Measurements from ENCODE around the gene JUNB.

Gene JUNB

DNA sequence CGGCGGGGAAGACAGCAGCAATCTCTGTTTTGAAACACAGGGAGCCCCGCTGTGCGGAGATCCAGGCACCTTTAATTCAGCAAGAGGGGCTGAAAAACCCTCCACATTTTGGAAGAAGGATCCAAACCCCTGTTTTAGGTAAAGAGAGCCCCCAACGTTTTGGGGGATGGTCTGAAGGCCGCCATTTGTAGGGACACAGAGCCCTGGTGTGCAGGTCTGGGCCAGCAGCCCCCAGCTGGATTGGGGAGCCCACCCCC is 12.5 kb upstream of the JUNB start:
- H2AFZ ChIP-seq (ENCODE audit: low read depth, low read length), result no peak overlapping the region
- H3K4me2 ChIP-seq (ENCODE audit: low read length, poor library complexity, severe bottlenecking), result peak overlapping the region; percentile 91
- peaks cover 38% of the 10 kb centered on the region for H3K4me1 ChIP-seq (ENCODE audit: control insufficient read depth, insufficient read depth, low read depth, low read length)
- peak overlapping the region; percentile 85 for H2BK5ac ChIP-seq (ENCODE audit: low read depth, low read length, poor library complexity, severe bottlenecking)
- peak overlapping the region in 1 of 2 experiments; percentile 83 for H3K4me3 ChIP-seq (ENCODE audit: insufficient read depth in 1 of 2, low read depth in 1 of 2, low read length in 2 of 2)
- H2BK120ac ChIP-seq (ENCODE audit: low read depth, low read length), result peak overlapping the region; percentile 87
- peaks cover 9% of the 10 kb centered on the region for H3K79me1 ChIP-seq (replicated peaks; ENCODE audit: low read length, poor library complexity, severe bottlenecking)
- H3K14ac ChIP-seq (ENCODE audit: low read length in 2 of 2), result no peak overlapping the region
- no peak for DNase-seq
- H3K9ac ChIP-seq (ENCODE audit: low read length), result peak overlapping the region; percentile 93
- no peaks in the 10 kb centered on the region for H3K27me3 ChIP-seq (ENCODE audit: control insufficient read depth in 1 of 2, insufficient read depth in 1 of 2, low read length in 2 of 2)
- peak overlapping the region; percentile 78 for H2AK5ac ChIP-seq (ENCODE audit: low read length, severe bottlenecking)
- peaks cover 4 to 5% of the 10 kb centered on the region in 2 experiments for H3K36me3 ChIP-seq (ENCODE audit: control insufficient read depth in 1 of 2, insufficient read depth in 2 of 2, low read depth in 1 of 2, low read length in 2 of 2)
- WGBS, result 18% methylated on average over 6 of the region's 6 CpGs
- peak overlapping the region; percentile 91 for H3K27ac ChIP-seq (ENCODE audit: low read length, poor library complexity, severe bottlenecking)
- peak overlapping the region; percentile 75 for H2BK15ac ChIP-seq (ENCODE audit: low read depth, poor library complexity, severe bottlenecking)
- H2BK12ac ChIP-seq (ENCODE audit: low read length in 2 of 2), result peak overlapping the region; percentile 20 to 51
- H3K23ac ChIP-seq (ENCODE audit: low read length in 2 of 2), result no peak overlapping the region
- no peaks in the 10 kb centered on the region for H3K9me3 ChIP-seq (ENCODE audit: control insufficient read depth, low read length)
- peak overlapping the region; percentile 97 for H4K8ac ChIP-seq (ENCODE audit: low read length)
- H3K4ac ChIP-seq (ENCODE audit: low read depth in 1 of 2, low read length in 2 of 2), result peak overlapping the region; percentile 85
- H3K18ac ChIP-seq (ENCODE audit: low read depth in 1 of 2, low read length in 2 of 2), result peak overlapping the region; percentile 88 to 95
- H4K91ac ChIP-seq (ENCODE audit: low read length), result peak overlapping the region; percentile 97

- Histone ChIP-seq H3K9ac (ENCODE audit: low read length) (peak overlapping the region; percentile 93), H3K14ac (ENCODE audit: low read length in 2 of 2) (peak overlapping the region in 1 of 2 experiments; percentile 53), H3K4ac (ENCODE audit: low read depth in 1 of 2, low read length in 2 of 2) (peak overlapping the region; percentile 85), H2BK5ac (ENCODE audit: low read depth, low read length, poor library complexity, severe bottlenecking) (peak overlapping the region; percentile 85), H4K8ac (ENCODE audit: low read length) (peak overlapping the region; percentile 97), H3K4me2 (ENCODE audit: low read length, poor library complexity, severe bottlenecking) (peak overlapping the region; percentile 91), H2BK120ac (ENCODE audit: low read depth, low read length) (peak overlapping the region; percentile 87), H3K18ac (ENCODE audit: low read depth in 1 of 2, low read length in 2 of 2) (peak overlapping the region; percentile 88 to 95), H2BK12ac (ENCODE audit: low read length in 2 of 2) (peak overlapping the region; percentile 93 to 96), H4K91ac (ENCODE audit: low read length) (peak overlapping the region; percentile 97), H3K4me3 (ENCODE audit: insufficient read depth in 1 of 2, low read depth in 1 of 2, low read length in 2 of 2) (peak overlapping the region in 1 of 2 experiments; percentile 83), H3K36me3 (ENCODE audit: control insufficient read depth in 1 of 2, insufficient read depth in 2 of 2, low read depth in 1 of 2, low read length in 2 of 2) (peaks cover 2 to 4% of the 10 kb centered on the region in 2 experiments), H3K4me1 (ENCODE audit: control insufficient read depth, insufficient read depth, low read depth, low read length) (peaks cover 44% of the 10 kb centered on the region), H3K9me3 (ENCODE audit: control insufficient read depth, low read length) (no peaks in the 10 kb centered on the region), H2BK15ac (ENCODE audit: low read depth, poor library complexity, severe bottlenecking) (peak overlapping the region; percentile 75), H3K27me3 (ENCODE audit: control insufficient read depth in 1 of 2, insufficient read depth in 1 of 2, low read length in 2 of 2) (no peaks in the 10 kb centered on the region), H3K79me1 (replicated peaks; ENCODE audit: low read length, poor library complexity, severe bottlenecking) (peaks cover 9% of the 10 kb centered on the region), H2AFZ (ENCODE audit: low read depth, low read length) (no peak overlapping the region), H3K27ac (ENCODE audit: low read length, poor library complexity, severe bottlenecking) (peak overlapping the region; percentile 91), H3K23ac (ENCODE audit: low read length in 2 of 2) (peak overlapping the region in 1 of 2 experiments; percentile 34), H2AK5ac (ENCODE audit: low read length, severe bottlenecking) (peak overlapping the region; percentile 78)
- WGBS, result 61% methylated on average over 11 of the region's 15 CpGs
- DNase-seq, result peak; percentile 93
These were observed 11.9 kb upstream of the JUNB start for GRCh38 chr19:12779162-12779993.

- peak overlapping the region; percentile 99 for H2BK12ac ChIP-seq (ENCODE audit: low read length in 2 of 2)
- H3K79me1 ChIP-seq (replicated peaks; ENCODE audit: low read length, poor library complexity, severe bottlenecking), result peaks cover 1% of the 10 kb centered on the region
- peak overlapping the region in 1 of 2 experiments; percentile 98 for H3K14ac ChIP-seq (ENCODE audit: low read length in 2 of 2)
- H3K18ac ChIP-seq (ENCODE audit: low read depth in 1 of 2, low read length in 2 of 2), result peak overlapping the region; percentile 95 to 98
- no peaks in the 10 kb centered on the region for H3K27me3 ChIP-seq (ENCODE audit: control insufficient read depth in 1 of 2, insufficient read depth in 1 of 2, low read length in 2 of 2)
- H4K8ac ChIP-seq (ENCODE audit: low read length), result peak overlapping the region; percentile 98
- DNase-seq, result no peak
- 34% methylated on average over 11 of the region's 12 CpGs for WGBS
- H2AK5ac ChIP-seq (ENCODE audit: low read length, severe bottlenecking), result peak overlapping the region; percentile 92
- H3K9ac ChIP-seq (ENCODE audit: low read length), result peak overlapping the region; percentile 86
- no peaks in the 10 kb centered on the region for H3K9me3 ChIP-seq (ENCODE audit: control insufficient read depth, low read length)
- H2AFZ ChIP-seq (ENCODE audit: low read depth, low read length), result no peak overlapping the region
- peak overlapping the region; percentile 83 for H2BK120ac ChIP-seq (ENCODE audit: low read depth, low read length)
- no peak overlapping the region for H2BK15ac ChIP-seq (ENCODE audit: low read depth, poor library complexity, severe bottlenecking)
- peak overlapping the region; percentile 91 for H3K4me2 ChIP-seq (ENCODE audit: low read length, poor library complexity, severe bottlenecking)
- peaks cover 50% of the 10 kb centered on the region for H3K4me1 ChIP-seq (ENCODE audit: control insufficient read depth, insufficient read depth, low read depth, low read length)
- H3K23ac ChIP-seq (ENCODE audit: low read length in 2 of 2), result peak overlapping the region in 1 of 2 experiments; percentile 46
- H3K36me3 ChIP-seq (ENCODE audit: control insufficient read depth in 1 of 2, insufficient read depth in 2 of 2, low read depth in 1 of 2, low read length in 2 of 2), result no peaks in the 10 kb centered on the region
- H3K4me3 ChIP-seq (ENCODE audit: insufficient read depth in 1 of 2, low read depth in 1 of 2, low read length in 2 of 2), result peak overlapping the region; percentile 57 to 74
- peak overlapping the region; percentile 64 to 95 for H3K4ac ChIP-seq (ENCODE audit: low read depth in 1 of 2, low read length in 2 of 2)
- H2BK5ac ChIP-seq (ENCODE audit: low read depth, low read length, poor library complexity, severe bottlenecking), result peak overlapping the region; percentile 40
- peak overlapping the region; percentile 99 for H4K91ac ChIP-seq (ENCODE audit: low read length)
- H3K27ac ChIP-seq (ENCODE audit: low read length, poor library complexity, severe bottlenecking), result peak overlapping the region; percentile 60
These were observed 9.2 kb upstream of the JUNB start for GRCh38 chr19:12782174-12782423.

DNA sequence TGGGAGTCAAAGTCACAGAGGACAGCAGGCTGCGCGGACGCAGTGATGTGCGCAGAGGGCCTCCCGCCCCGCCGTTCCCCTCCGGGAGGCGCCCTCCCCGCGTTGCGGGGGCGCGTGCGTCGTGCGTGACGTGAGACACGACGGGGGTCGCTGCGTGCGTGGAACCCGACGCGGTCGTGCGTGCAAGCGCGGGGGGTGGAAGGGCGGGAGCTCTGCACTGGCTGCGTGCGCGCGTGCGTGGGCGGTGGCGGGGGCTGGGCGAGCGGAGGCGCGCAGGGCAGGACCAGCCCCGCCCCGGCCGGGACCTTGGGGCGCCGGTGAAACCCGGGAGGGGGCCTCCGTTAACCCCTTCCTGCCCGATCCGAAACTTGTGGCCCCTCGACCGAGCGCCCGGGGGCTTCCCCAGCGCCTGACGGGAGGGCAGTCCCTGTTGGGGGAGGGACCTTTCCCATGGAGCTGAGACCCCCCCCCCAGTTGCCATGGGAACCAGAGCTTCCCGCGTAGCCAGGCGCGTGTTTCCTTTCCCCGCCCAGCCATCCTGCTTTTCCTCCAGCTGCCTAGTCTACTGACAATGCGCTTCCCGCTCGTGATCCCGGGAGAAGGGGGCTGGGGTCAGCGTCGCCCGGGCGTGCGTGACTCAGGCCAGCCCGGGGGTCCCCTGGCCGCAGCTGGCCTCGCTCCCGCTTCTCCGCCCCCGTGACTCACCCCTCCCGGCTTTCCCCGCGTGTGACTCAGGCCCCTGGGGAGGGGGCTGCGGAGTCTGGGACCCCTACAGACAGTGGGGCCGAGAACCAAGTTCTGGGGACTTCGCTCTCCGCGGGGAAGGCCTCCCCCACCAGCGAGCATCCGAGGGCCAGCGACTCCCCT is 8.6 kb upstream of the JUNB start:
- no peak overlapping the region for H2AFZ ChIP-seq (ENCODE audit: low read depth, low read length)
- peak overlapping the region; percentile 86 for H3K9ac ChIP-seq (ENCODE audit: low read length)
- H3K14ac ChIP-seq (ENCODE audit: low read length in 2 of 2), result peak overlapping the region in 1 of 2 experiments; percentile 98
- whole genome bisulfite sequencing, result under 1% methylated on average over 54 of the region's 88 CpGs
- peak overlapping the region in 1 of 2 experiments; percentile 2 for H3K23ac ChIP-seq (ENCODE audit: low read length in 2 of 2)
- peak overlapping the region; percentile 57 to 74 for H3K4me3 ChIP-seq (ENCODE audit: insufficient read depth in 1 of 2, low read depth in 1 of 2, low read length in 2 of 2)
- H4K8ac ChIP-seq (ENCODE audit: low read length), result peak overlapping the region; percentile 98
- peak overlapping the region; percentile 49 for H2AK5ac ChIP-seq (ENCODE audit: low read length, severe bottlenecking)
- H2BK12ac ChIP-seq (ENCODE audit: low read length in 2 of 2), result peak overlapping the region; percentile 94 to 99
- DNase-seq, result peak; percentile 96
- no peaks in the 10 kb centered on the region for H3K36me3 ChIP-seq (ENCODE audit: control insufficient read depth in 1 of 2, insufficient read depth in 2 of 2, low read depth in 1 of 2, low read length in 2 of 2)
- peak overlapping the region; percentile 89 to 95 for H3K4ac ChIP-seq (ENCODE audit: low read depth in 1 of 2, low read length in 2 of 2)
- no peaks in the 10 kb centered on the region for H3K27me3 ChIP-seq (ENCODE audit: control insufficient read depth in 1 of 2, insufficient read depth in 1 of 2, low read length in 2 of 2)
- H3K9me3 ChIP-seq (ENCODE audit: control insufficient read depth, low read length), result no peaks in the 10 kb centered on the region
- H3K18ac ChIP-seq (ENCODE audit: low read depth in 1 of 2, low read length in 2 of 2), result peak overlapping the region; percentile 95 to 98
- peaks cover 47% of the 10 kb centered on the region for H3K4me1 ChIP-seq (ENCODE audit: control insufficient read depth, insufficient read depth, low read depth, low read length)
- H3K4me2 ChIP-seq (ENCODE audit: low read length, poor library complexity, severe bottlenecking), result peak overlapping the region; percentile 91
- H4K91ac ChIP-seq (ENCODE audit: low read length), result peak overlapping the region; percentile 99
- H2BK120ac ChIP-seq (ENCODE audit: low read depth, low read length), result peak overlapping the region; percentile 83
- H2BK5ac ChIP-seq (ENCODE audit: low read depth, low read length, poor library complexity, severe bottlenecking), result peak overlapping the region; percentile 40
- H2BK15ac ChIP-seq (ENCODE audit: low read depth, poor library complexity, severe bottlenecking), result peak overlapping the region; percentile 60
- H3K27ac ChIP-seq (ENCODE audit: low read length, poor library complexity, severe bottlenecking), result peak overlapping the region; percentile 60
- peaks cover 1% of the 10 kb centered on the region for H3K79me1 ChIP-seq (replicated peaks; ENCODE audit: low read length, poor library complexity, severe bottlenecking)

All from mesenchymal stem cell (in vitro differentiated cells and primary cell).